Liver (tissue), 3 donors: ENCODE measurements around the gene ATP2B3.
A peak's percentile ranks its signal among the peaks of the same experiment; 100 is the strongest.

Source experiments
- ATF3 ChIP-seq: IDR thresholded peaks from 2 replicates; pipeline ENCODE4 v1.6.1; 2016; ENCODE audit warnings: antibody characterized with exemption
- CTCF ChIP-seq: fragments of 150-350 bp; IDR thresholded peaks from 2 replicates; pipeline ENCODE4 v1.5.1; 2017; ENCODE audit warnings: improper control_type of control experiment, low read depth, low read length; ENCODE audit not compliant: missing input control
- EGR1 ChIP-seq, 2 donors: IDR thresholded peaks; 2 replicates each; pipeline ENCODE4 v1.6.1; 2016 to 2018; ENCODE audit warnings: antibody characterized with exemption in 2 of 2, low read depth in 2 of 2
- FOXA1 ChIP-seq: IDR thresholded peaks from 2 replicates; pipeline ENCODE4 v1.6.1; 2016; ENCODE audit warnings: antibody characterized with exemption
- GABPA ChIP-seq, 2 donors: IDR thresholded peaks in 1 of 2; conservative IDR thresholded peaks in 1 of 2; 2 replicates each; pipeline ENCODE4 v1.6.1; 2016; ENCODE audit warnings: antibody characterized with exemption in 2 of 2, mild to moderate bottlenecking in 1 of 2, moderate library complexity in 1 of 2
- MAX ChIP-seq: IDR thresholded peaks from 2 replicates; pipeline ENCODE4 v1.6.1; 2016; ENCODE audit warnings: antibody characterized with exemption
- RAD21 ChIP-seq, 2 donors: IDR thresholded peaks; 2 replicates each; pipeline ENCODE4 v1.6.1; 2016; ENCODE audit warnings: antibody characterized with exemption in 2 of 2, mild to moderate bottlenecking in 2 of 2
- REST ChIP-seq: IDR thresholded peaks from 2 replicates; pipeline ENCODE4 v1.6.1; 2016; ENCODE audit warnings: antibody characterized with exemption, mild to moderate bottlenecking
- RXRA ChIP-seq, 2 donors: IDR thresholded peaks; 2 replicates each; pipeline ENCODE4 v1.6.1; 2017 to 2018; ENCODE audit warnings: antibody characterized with exemption in 2 of 2, mild to moderate bottlenecking in 1 of 2
- SP1 ChIP-seq: IDR thresholded peaks from 2 replicates; pipeline ENCODE4 v1.6.1; 2018; ENCODE audit warnings: antibody characterized with exemption, mild to moderate bottlenecking
- TAF1 ChIP-seq: conservative IDR thresholded peaks from 2 replicates; pipeline ENCODE4 v1.6.1; 2016; ENCODE audit warnings: antibody characterized with exemption, mild to moderate bottlenecking
- YY1 ChIP-seq: IDR thresholded peaks from 2 replicates; pipeline ENCODE4 v1.6.1; 2016; ENCODE audit warnings: antibody characterized with exemption, mild to moderate bottlenecking
- ZBTB33 ChIP-seq: IDR thresholded peaks from 2 replicates; pipeline ENCODE4 v1.6.1; 2016; ENCODE audit warnings: antibody characterized with exemption
- donor health status: healthy.
- donor health status: healthy.

- peak; percentile 67 for TF ChIP-seq CTCF
- TF ChIP-seq RAD21 (IDR thresholded peaks at IDR 0.05) = peak; percentile 69 to 74
- no peak for TF ChIP-seq GABPA (IDR thresholded peaks at IDR 0.05 in 1 of 2, conservative IDR thresholded peaks at IDR 0.05 in 1 of 2)
- no peak for TF ChIP-seq ATF3
- no peak for TF ChIP-seq REST
- TF ChIP-seq YY1 = peak; percentile 66
- peak; percentile 22 for TF ChIP-seq SP1
- no peak for TF ChIP-seq RXRA (IDR thresholded peaks at IDR 0.05)
- TF ChIP-seq TAF1 = no peak
- TF ChIP-seq MAX = no peak
- TF ChIP-seq FOXA1 = no peak
- TF ChIP-seq ZBTB33 = no peak
- TF ChIP-seq EGR1 (IDR thresholded peaks at IDR 0.05; ENCODE audit: low read depth in 2 of 2) = no peak
These were observed 46.8 kb upstream of the ATP2B3 start, which contains the start of gene HAUS7 for GRCh38 chrX:153470411-153471363.
